ENCODE results near the gene FAM169A. TPM values are rescaled to one million over a fixed set of nuclear protein-coding genes. Genes with fewer than 3 reads are reported as not detected.

FAM169A gene
- total and polyA plus RNA-seq, 10 of the 15 experiments (the other 5 are each of a cell fraction or from before 2014, with no cell fraction given): 0.37 to 15.4 (median 4.7) TPM

- Histone ChIP-seq H3K4me1 (ENCODE audit: control insufficient read depth, insufficient read depth, low read length) (peaks cover 14% of the 10 kb centered on the region), H3K4me3 (peak overlapping the region; percentile 94), H3K9ac (ENCODE audit: control insufficient read depth, insufficient read depth, low read length) (peak overlapping the region; percentile 86), H3K36me3 (ENCODE audit: control insufficient read depth in 2 of 2, insufficient read depth in 2 of 2, low read length in 1 of 2) (peaks cover 0 to 13% of the 10 kb centered on the region in 2 experiments), H3K9me3 (replicated peaks; ENCODE audit: control insufficient read depth, insufficient read depth, low read length) (no peaks in the 10 kb centered on the region), H3K4me2 (ENCODE audit: control insufficient read depth, insufficient read depth) (peak overlapping the region; percentile 66), H4K20me1 (ENCODE audit: control insufficient read depth, insufficient read depth) (no peaks in the 10 kb centered on the region), H3K27ac (ENCODE audit: control insufficient read depth, insufficient read depth) (peak overlapping the region; percentile 81), H3K79me2 (ENCODE audit: control insufficient read depth, insufficient read depth, low read length) (peaks cover 38% of the 10 kb centered on the region), H3K27me3 (replicated peaks in 1 of 2; ENCODE audit: control insufficient read depth in 2 of 2, insufficient read depth in 2 of 2, low read length in 1 of 2) (no peaks in the 10 kb centered on the region), H2AFZ (ENCODE audit: control insufficient read depth, low read depth, low read length) (peak overlapping the region; percentile 81)
- SMC1A ChIA-PET (ENCODE audit: uncharacterized antibody, unreplicated experiment): interaction anchor here (0.9 to 1.6 kb wide), 5 partner anchors 8 to 136 kb away, joined by 3 to 5 read pairs (median 4); no protein-coding TSS in a partner anchor
- CTCF ChIA-PET: interaction anchor here (0.6 to 1.3 kb wide), 4 partner anchors 11 to 29 kb away, joined by 3 to 4 read pairs (median 4); no protein-coding TSS in a partner anchor
- 1% methylated on average over 10 of the region's 10 CpGs for WGBS (ENCODE audit: insufficient coverage, insufficient replicate concordance, low lambda C conversion rate, missing lambda C conversion rate)
- in situ Hi-C loops (cut with MboI) (no loop called here), intact Hi-C loops (cut with micrococcal nuclease; ENCODE audit: unreplicated experiment) (loop anchor here (5.0 kb wide), 3 partner anchors 151 to 1491 kb away; no protein-coding TSS in a partner anchor)
- POLR2A ChIA-PET: interaction anchor here (0.9 kb wide), 1 partner anchor 81 kb away, joined by 3 read pairs; the partner anchor contains the start of gene HEXB
- RAD21 ChIA-PET (ENCODE audit: unreplicated experiment): no interaction called here
- DNase-seq (ENCODE audit: low read depth, low spot score) (no peak), FAIRE-seq (no peak), ATAC-seq (peak; percentile 75)
- TSS peak; percentile 82 for BruUV-seq (replicated peaks)
- no peak for TF ChIP-seq RB1 (IDR thresholded peaks at IDR 0.05; ENCODE audit: borderline replicate concordance)
- peak; percentile 74; the same call in 1 of the 2 replicates for TF ChIP-seq HSF1 (IDR thresholded peaks at IDR 0.05; ENCODE audit: low read depth, low read length)
- TF ChIP-seq BCL11A (IDR thresholded peaks at IDR 0.05; ENCODE audit: low read depth, low read length): no peak
- no peak for TF ChIP-seq USF2 (IDR thresholded peaks at IDR 0.05; ENCODE audit: borderline replicate concordance, low read depth, low read length)
- TF ChIP-seq ZNF622 (IDR thresholded peaks at IDR 0.05): no peak
- TF ChIP-seq NKRF (conservative IDR thresholded peaks at IDR 0.05): no peak
- TF ChIP-seq POLR2AphosphoS5 (IDR thresholded peaks at IDR 0.05; ENCODE audit: low read length): no peak
- TF ChIP-seq SREBF2 (IDR thresholded peaks at IDR 0.05; ENCODE audit: low read length): no peak
- TF ChIP-seq PRDM15 (CRISPR knock-in tag; IDR thresholded peaks at IDR 0.05): no peak
- TF ChIP-seq RAD21 (IDR thresholded peaks at IDR 0.05; ENCODE audit: insufficient read depth, low read depth, low read length): 0 out of 2 replicates have a peak, but pooled peaks have one; percentile 13
- no peak for TF ChIP-seq ATF2 (IDR thresholded peaks at IDR 0.05; ENCODE audit: low read length)
- TF ChIP-seq NRF1 (conservative IDR thresholded peaks at IDR 0.05; ENCODE audit: low read depth, low read length): no peak
Observed at GRCh38 chr5:74766418-74766848, 99.8 kb downstream of the FAM169A start.
